CD4-positive, alpha-beta T cell (primary cell): ENCODE data around the gene FAM107B. TPM values are rescaled to one million over a fixed set of nuclear protein-coding genes. Genes with fewer than 3 reads are reported as not detected.

ENCODE experiments used
- ATAC-seq: fragments of 200-7000 bp; cut with Tn5 transposase; one replicate; pipeline ENCODE4 v1.10.0; 2022; ENCODE audit warnings: mild to moderate bottlenecking; ENCODE audit not compliant: poor library complexity
- CTCF ChIA-PET: fragments of 350-600 bp; sonication (Branson Sonifier 250); formaldehyde crosslinking; loops from one replicate; lab custom pipeline; 2021; ENCODE audit warnings: antibody characterized with exemption, inconsistent platforms; lab: Charles Lee
- POLR2A ChIA-PET: fragments of 350-600 bp; sonication (Branson Sonifier 250); formaldehyde crosslinking; loops from one replicate; lab custom pipeline; 2021; ENCODE audit warnings: antibody characterized with exemption, inconsistent platforms; lab: Charles Lee
- DNase-seq, 14 experiments: peaks; one replicate each; pipeline ENCODE4 v3.0.0-alpha.2; 2013 to 2020; ENCODE audit warnings: mixed read lengths in 2 of 14
- H3K27ac ChIP-seq, 2 donors: one replicate each; pipeline versions ENCODE4 v1.5.1 to v1.7.0; 2013; ENCODE audit warnings: low read length in 2 of 2, low read depth in 1 of 2, mild to moderate bottlenecking in 1 of 2
- H3K27me3 ChIP-seq, 2 experiments: 1 replicate in 1 of 2; 2 replicates in 1 of 2; pipeline versions ENCODE4 v1.6.1 to v1.7.0; 2013; ENCODE audit warnings: low read length in 2 of 2, control low read depth in 1 of 2, mild to moderate bottlenecking in 1 of 2, moderate library complexity in 1 of 2; ENCODE audit not compliant: insufficient read depth in 2 of 2, control insufficient read depth in 1 of 2
- H3K36me3 ChIP-seq: one replicate; pipeline ENCODE4 v1.6.1; 2013; ENCODE audit warnings: low read length, control low read depth; ENCODE audit not compliant: insufficient read depth
- H3K4me1 ChIP-seq: one replicate; pipeline ENCODE4 v1.6.1; 2013; ENCODE audit warnings: low read length, control low read depth; ENCODE audit not compliant: insufficient read depth
- H3K4me3 ChIP-seq: one replicate; pipeline ENCODE4 v1.5.1; 2013; ENCODE audit warnings: mild to moderate bottlenecking, low read length, moderate library complexity
- H3K9me3 ChIP-seq, 2 experiments: 1 replicate in 1 of 2; 2 replicates in 1 of 2; pipeline versions ENCODE4 v1.6.1 to v1.7.0; 2013; ENCODE audit warnings: low read length in 2 of 2, mild to moderate bottlenecking in 2 of 2, control low read depth in 1 of 2, moderate library complexity in 1 of 2; ENCODE audit not compliant: control insufficient read depth in 1 of 2, insufficient read depth in 1 of 2
- H3K27ac Mint-ChIP-seq: one replicate; pipeline ENCODE4 v1.8.0; 2020; ENCODE audit warnings: mixed read lengths
- H3K27me3 Mint-ChIP-seq: one replicate; pipeline ENCODE4 v1.8.0; 2021; ENCODE audit warnings: mixed read lengths
- H3K36me3 Mint-ChIP-seq: one replicate; pipeline ENCODE4 v1.8.0; 2021; ENCODE audit warnings: low read depth, mixed read lengths
- H3K4me1 Mint-ChIP-seq: one replicate; pipeline ENCODE4 v1.8.0; 2021; ENCODE audit warnings: low read depth, mixed read lengths
- H3K4me3 Mint-ChIP-seq: one replicate; pipeline ENCODE4 v1.8.0; 2020; ENCODE audit warnings: mild to moderate bottlenecking, mixed read lengths
- H3K9me3 Mint-ChIP-seq: one replicate; pipeline ENCODE4 v1.8.0; 2020; ENCODE audit warnings: mixed read lengths
- CTCF ChIP-seq: fragments of 200-600 bp; IDR thresholded peaks from one replicate; pipeline ENCODE4 v1.8.0; 2022; ENCODE audit warnings: antibody characterized with exemption, mild to moderate bottlenecking
- intact Hi-C, 2 experiments: fragments of 100-400 bp; cut with DNase I in 1 of 2; cut with micrococcal nuclease in 1 of 2; formaldehyde crosslinking; loops; one replicate each; pipeline versions ENCODE4 v1.15.1 to v1.9.0; 2023 to 2025; cut with DNase I, micrococcal nuclease
- total RNA-seq, 174 experiments: library from RNA in 2 of 174; stranded (reverse) in 2 of 174; gene quantifications; one replicate each; pipeline ENCODE4 v1.2.3 and lab custom pipeline; 2021 to 2026

The FAM107B gene
- total RNA-seq, 2 experiments from 2014 or later = 261 to 262 TPM

GRCh38 chr10:14684354-14684753, 90.3 kb downstream of the FAM107B start:
- DNase-seq (no peak), ATAC-seq (no peak)
- no peaks in the 10 kb centered on the region for H3K9me3 Mint-ChIP-seq
- H3K4me1 Mint-ChIP-seq = peaks cover 26% of the 10 kb centered on the region
- H3K36me3 Mint-ChIP-seq = no peaks in the 10 kb centered on the region
- H3K4me3 Mint-ChIP-seq = no peak overlapping the region
- Histone ChIP-seq H3K27me3 (no peaks in the 10 kb centered on the region), H3K36me3 (no peaks in the 10 kb centered on the region), H3K9me3 (no peaks in the 10 kb centered on the region), H3K27ac (no peak overlapping the region), H3K4me1 (peaks cover 5% of the 10 kb centered on the region), H3K4me3 (no peak overlapping the region)
- no peaks in the 10 kb centered on the region for H3K27me3 Mint-ChIP-seq
- no peak overlapping the region for H3K27ac Mint-ChIP-seq
- intact Hi-C loops = no loop called here
- no peak for TF ChIP-seq CTCF
- POLR2A ChIA-PET = no interaction called here
- CTCF ChIA-PET = interaction anchor here (1.3 kb wide), 1 partner anchor 30 kb away, joined by 3 read pairs; no protein-coding TSS in a partner anchor

- no peaks in the 10 kb centered on the region for H3K9me3 Mint-ChIP-seq
- Histone ChIP-seq H3K36me3 (no peaks in the 10 kb centered on the region), H3K9me3 (no peaks in the 10 kb centered on the region), H3K27me3 (no peaks in the 10 kb centered on the region), H3K27ac (no peak overlapping the region), H3K4me3 (no peak overlapping the region), H3K4me1 (peaks cover 5% of the 10 kb centered on the region)
- no peak for TF ChIP-seq CTCF
- no peak overlapping the region for H3K27ac Mint-ChIP-seq
- peaks cover 19% of the 10 kb centered on the region for H3K4me1 Mint-ChIP-seq
- H3K36me3 Mint-ChIP-seq = no peaks in the 10 kb centered on the region
- CTCF ChIA-PET = interaction anchor here (1.3 kb wide), 1 partner anchor 29 kb away, joined by 3 read pairs; no protein-coding TSS in a partner anchor
- POLR2A ChIA-PET = no interaction called here
- H3K27me3 Mint-ChIP-seq = no peaks in the 10 kb centered on the region
- intact Hi-C loops = no loop called here
- no peak for DNase-seq
- H3K4me3 Mint-ChIP-seq = no peak overlapping the region
- ATAC-seq = no peak
Observed at GRCh38 chr10:14683256-14683655, 91.4 kb downstream of the FAM107B start.

GRCh38 chr10:14681802-14682201, 92.9 kb downstream of the FAM107B start:
- no peak for TF ChIP-seq CTCF
- no peaks in the 10 kb centered on the region for H3K27me3 Mint-ChIP-seq
- H3K4me1 Mint-ChIP-seq = peaks cover 11% of the 10 kb centered on the region
- H3K36me3 ChIP-seq = no peaks in the 10 kb centered on the region
- no peak overlapping the region for H3K27ac Mint-ChIP-seq
- no peaks in the 10 kb centered on the region for H3K36me3 Mint-ChIP-seq
- DNase-seq = no peak
- H3K9me3 ChIP-seq = no peaks in the 10 kb centered on the region
- ATAC-seq = no peak
- intact Hi-C loops = no loop called here
- H3K4me3 Mint-ChIP-seq = no peak overlapping the region
- no peaks in the 10 kb centered on the region for H3K27me3 ChIP-seq
- no peak overlapping the region for H3K4me3 ChIP-seq
- POLR2A ChIA-PET = no interaction called here
- H3K4me1 ChIP-seq = peaks cover 5% of the 10 kb centered on the region
- no peaks in the 10 kb centered on the region for H3K9me3 Mint-ChIP-seq
- CTCF ChIA-PET = no interaction called here
- no peak overlapping the region for H3K27ac ChIP-seq
